GM15510 (cell line): ENCODE measurements around the gene METTL17.

Experiments
- POLR2A ChIP-seq: IDR thresholded peaks from 3 replicates; pipeline ENCODE4 v1.6.1; 2011; ENCODE audit warnings: borderline replicate concordance; ENCODE audit not compliant: insufficient read length; ENCODE audit errors: extremely low read depth

The METTL17 gene

DNA sequence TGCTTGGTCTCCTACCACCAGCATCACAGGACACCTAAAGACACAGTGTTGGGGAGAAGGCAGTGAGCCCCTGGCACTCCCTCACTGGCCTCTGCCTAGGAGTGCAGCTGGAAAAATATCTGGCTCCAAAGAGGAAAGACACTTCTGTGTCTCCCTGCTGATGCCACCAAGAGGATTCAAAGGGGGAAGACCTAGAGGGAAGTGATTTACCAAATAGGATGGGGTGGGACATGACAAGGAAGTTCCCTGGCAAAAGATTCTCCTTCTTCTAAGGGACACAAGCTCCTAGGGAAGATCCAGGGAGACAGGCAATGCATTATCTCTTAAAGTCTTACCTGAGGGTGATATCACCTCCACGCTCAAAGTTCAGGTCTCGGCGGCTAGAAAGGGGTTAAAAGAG is 29.0 kb downstream of the METTL17 start:
- TF ChIP-seq POLR2A = no peak

DNA sequence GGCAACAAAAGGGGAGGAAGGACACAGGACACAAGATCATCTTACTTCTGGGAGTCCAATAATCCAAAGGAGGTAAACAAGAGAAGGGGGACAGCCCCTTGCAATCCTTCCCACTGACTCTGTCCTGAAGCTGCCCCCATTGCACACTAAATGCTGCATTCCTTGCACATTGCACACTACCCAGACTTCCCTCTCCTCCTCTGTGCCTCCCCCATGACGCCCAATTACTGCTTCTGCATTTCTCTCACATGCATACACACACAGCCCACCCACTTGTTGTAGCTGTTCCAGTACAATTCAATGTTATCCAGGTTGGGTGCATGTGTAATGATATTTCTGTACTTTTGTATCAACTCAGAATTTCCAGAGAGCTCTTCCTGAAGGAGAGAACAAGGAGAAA is 29.6 kb downstream of the METTL17 start:
- no peak for TF ChIP-seq POLR2A

DNA sequence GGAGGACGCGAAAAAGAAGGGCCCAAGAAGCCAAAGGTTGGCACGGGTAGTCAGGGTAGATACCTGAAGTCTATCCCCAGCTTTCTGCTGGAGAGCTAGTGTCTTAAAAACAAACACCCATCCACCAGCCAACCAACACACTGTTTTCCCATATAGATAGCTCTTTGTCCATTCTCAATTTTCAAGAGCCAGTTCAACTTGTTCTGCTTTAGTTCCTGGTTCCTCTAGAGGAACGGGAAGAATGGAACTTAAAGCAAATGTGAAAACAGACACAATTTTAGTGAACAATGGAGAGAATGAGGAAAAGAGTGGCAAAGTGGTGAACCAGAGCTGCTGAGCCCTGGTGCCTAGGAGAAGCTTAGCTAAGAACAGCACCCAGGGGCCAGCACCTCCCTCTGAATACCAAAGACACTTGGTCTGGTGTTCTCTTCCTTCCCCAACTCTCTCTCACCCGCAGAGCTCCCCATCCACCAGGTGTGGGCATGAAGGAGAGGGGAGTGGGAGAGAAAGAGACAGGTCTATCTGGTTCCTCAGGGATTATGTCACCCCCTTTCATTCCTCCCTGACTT is 31.3 kb downstream of the METTL17 start:
- no peak for TF ChIP-seq POLR2A

DNA sequence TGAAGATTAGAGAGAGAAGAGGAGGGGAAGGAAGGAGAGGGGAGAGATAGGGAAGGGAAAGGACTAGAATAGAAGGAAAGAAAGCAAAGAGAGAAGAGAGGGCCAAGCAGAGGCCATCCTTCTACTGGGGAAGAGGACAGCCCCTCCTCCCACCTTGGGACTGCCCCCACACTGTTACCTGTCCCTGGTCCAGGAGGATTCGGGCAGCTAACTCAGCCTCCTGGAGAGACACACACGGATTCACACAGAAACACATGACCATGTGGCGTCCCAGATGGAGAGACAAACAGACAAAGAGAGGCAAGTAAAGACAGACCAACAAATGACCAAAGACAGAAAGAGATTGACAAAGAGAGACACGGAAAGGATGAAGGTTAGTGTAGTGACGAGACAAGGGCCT is 32.9 kb downstream of the METTL17 start:
- no peak for TF ChIP-seq POLR2A

DNA sequence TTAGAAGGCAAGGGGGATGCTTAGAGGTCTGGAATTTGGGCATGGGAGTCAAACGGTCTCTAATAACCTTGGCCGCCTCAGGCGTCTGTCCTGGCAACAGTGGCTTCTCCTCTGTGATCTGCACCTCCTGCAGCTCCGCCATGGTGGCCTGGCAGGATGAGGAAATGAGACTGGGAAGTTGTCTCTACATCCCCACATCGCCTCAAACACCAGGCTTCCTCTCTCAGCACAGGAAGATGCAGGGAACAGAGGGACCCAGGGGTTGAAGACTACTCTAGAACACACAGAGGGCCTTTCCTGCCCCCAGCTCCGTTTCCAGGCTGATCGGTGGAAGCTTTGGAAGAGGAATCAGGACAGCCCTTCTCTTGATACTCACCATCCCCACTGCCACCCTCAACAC is 33.4 kb downstream of the METTL17 start:
- TF ChIP-seq POLR2A = no peak

DNA sequence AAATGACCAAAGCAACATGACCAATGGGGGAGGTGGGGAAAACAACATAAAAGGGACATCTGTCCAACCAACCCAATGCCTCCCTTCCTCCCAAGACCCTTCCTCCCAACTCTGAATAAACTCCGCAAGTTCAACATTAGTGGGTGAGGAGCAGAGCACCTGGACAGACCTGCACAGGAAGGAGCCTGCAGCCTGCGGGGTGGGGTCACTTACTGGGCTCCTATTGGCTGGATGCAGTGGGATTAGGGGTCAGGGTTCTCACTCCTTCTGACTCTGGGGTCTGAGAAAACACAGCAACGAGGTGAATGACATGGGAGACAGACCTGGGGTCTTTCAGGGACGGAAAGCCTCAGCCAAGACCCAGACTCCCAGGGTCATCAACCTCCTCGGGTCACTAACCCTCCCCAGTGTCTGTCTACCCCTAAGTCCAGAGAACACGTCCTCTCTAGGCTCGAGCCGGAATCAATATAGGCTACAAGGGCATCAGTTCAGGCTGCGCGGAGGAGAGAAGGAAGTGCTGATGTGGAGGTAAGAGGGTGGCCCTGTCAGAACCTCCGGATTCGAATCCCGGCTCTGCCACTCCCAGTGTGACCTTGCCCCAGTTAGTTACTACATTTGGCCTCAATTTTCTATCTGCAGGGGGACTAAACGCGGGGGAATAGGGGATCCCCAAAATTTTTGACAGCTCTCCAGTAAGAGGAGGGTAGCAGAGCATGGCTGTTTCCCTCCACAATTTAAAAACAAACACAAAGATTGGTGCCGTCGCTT is 34.2 kb downstream of the METTL17 start:
- no peak for TF ChIP-seq POLR2A

DNA sequence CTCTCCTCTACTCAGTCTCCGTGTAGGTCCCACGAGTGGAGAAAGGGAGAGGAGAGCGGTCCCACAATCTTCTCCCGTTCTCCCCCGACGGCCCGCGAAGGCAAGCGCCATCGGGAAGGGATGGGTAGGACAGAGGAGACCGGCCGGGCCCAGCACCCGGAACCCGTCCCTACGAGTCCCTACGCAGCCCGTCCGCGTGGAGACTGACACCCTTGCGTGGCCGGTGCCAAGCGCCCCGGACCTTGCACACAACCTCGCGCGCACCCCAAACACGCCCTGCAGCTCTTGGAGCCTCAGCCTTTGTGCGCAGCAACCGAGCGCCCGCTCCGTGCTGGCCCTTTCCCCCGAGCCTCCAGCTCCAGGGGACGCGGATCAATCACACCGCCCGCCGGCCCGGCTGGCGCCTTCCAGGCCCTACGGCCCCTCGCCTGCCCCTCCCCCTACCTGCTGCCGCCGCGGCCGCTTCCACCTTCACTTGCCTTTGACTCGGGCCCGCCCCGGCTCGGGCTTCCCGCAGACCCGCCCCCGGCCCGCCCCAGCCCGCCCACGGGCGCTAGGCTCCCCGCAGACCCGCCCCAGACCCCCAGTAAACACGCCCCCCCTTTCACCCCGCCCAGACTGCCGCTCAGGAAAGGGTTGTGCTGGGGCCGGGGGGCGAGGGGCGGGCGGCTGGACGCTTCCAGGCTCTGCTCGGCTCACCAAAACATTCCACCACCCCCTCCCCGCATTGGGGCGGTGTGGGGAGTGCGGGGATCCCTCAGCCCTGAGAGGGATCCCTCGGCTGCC is 35.0 kb downstream of the METTL17 start, which contains the start of gene NDRG2:
NDRG2 (minus strand) TSS at position 477 of the 786 bp plus-strand sequence. CDS start 1,746 bp downstream, outside the sequence.
- no peak for TF ChIP-seq POLR2A

DNA sequence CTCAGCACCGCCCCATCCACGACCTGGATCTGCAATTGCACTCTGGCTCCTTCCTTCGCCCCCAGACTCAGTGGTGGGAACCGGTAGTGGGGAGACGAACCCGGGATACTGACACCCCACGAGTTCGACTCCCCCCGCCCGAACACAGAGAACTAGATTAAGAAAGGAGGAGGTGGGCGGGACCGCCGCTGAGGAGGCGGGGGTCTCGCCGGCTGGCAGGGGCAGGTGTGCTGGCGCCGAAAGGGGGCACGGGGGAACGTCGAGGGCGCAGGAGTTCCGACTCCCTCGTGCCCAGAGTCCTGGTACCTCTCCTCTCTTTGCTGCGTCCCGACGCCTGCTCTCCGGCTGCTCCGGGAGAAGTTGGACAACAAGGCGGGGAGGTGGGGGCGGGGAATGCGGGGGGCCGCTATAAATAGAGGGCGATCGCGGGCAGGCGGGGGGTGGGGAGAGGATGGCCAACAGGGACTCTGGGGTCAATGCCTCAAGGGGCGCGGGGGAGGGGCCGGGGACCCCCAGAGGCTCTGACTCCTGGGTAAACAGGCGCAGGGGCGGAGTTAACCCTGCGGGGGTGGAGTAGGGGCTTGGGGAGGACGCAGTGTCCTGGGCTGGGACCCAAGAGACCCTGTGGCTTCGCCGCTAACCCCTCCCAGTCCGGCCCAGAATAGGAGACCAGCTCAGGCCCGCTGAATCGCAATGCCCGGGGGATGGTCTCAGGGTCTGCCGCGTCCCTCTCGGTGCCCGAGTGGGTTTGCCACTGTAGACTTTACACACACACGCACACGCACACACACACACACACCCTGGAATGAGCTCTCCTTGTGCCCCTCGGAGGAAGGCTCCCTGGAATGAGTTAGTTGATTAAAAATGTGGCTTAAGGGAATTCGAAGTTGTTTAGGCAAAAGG is 35.8 kb downstream of the METTL17 start:
- no peak for TF ChIP-seq POLR2A

DNA sequence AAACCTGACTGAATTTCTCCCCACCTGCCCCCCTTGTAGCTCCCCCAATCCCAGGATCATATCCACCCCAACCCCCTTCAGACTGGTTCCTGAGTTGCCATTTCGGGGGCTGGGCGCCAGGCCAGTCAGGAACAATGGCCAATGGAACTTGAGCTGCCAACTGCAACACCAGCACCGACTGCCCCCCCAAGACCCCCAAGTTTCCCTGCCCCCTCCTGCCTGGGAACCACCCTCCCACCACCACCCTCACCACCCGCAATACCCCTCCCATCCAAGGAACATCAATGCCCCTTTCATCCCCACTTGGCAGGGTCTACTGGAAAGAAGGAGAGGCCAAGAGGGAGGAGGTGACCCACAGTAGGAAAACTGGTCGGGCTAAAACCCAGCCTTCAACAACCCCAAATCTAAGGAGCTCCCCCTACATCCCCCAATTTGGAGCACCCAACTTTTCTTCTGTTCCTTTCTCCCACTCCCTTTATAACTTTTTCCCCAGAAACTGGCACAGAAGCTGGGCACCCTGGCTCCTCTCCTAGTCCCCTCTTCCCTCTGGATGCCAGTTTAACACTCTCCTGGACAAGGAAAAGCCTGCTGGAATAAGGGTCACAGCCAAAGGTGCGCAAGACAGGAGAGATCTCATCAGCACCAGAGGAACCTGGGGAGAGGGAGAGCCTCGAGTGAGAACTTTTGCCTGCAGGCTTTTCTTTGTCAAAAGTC is 36.7 kb downstream of the METTL17 start:
- no peak for TF ChIP-seq POLR2A

DNA sequence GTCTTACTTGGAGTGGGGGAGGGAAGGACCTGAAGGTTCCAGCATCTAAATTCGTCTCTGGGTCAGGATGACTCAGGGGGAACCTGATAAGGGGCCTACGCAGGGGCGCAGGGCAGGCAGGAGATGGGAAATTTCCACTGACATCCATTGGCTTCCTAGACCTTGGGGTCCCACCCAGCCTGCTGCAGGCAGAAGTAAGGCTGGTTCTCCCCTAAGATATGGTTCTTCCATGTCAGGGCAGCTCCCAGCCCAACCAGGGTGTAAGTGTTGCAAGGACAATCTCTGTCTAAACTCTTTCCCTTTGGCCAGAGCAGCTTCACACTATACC is 37.2 kb downstream of the METTL17 start:
- no peak for TF ChIP-seq POLR2A

DNA sequence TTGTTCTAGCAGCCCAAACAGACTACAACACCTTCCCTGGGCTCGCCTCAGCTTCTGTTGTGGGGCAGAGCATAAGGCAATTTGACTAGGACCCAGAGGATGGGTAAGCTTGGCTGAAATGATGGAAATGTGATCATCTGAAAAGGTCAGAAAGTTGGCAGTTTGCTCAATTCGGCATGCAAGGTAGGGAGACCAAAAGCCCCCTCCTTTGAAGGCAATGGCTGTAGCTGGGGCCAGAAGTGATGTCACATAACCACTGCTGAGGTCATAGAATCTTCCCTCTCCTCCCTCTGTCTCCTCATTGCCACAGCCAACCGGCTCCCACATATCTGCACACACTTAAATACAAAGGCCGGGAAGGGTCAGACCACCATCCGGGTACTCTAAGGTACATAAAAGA is 40.1 kb downstream of the METTL17 start, which contains the start of gene TPPP2:
TPPP2 (plus strand) TSS at position 301 of the 400 bp plus-strand sequence. CDS start 365 bp downstream, outside the sequence.
- no peak for TF ChIP-seq POLR2A

DNA sequence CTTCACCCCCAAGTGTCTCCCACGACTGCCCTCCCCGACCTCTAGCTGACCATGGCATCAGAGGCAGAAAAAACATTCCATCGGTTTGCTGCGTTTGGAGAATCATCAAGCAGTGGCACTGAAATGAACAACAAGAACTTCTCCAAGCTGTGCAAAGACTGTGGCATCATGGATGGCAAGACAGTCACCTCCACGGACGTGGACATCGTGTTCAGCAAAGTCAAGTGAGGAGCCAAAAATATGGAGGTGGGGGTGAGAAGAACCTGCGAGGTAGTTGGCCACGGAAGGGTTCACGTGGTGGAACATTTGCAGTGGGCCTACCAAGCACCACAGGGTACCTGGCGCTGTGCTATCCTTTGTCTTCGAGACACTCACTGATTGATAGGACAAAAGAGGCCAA is 40.8 kb downstream of the METTL17 start:
- TF ChIP-seq POLR2A = no peak

DNA sequence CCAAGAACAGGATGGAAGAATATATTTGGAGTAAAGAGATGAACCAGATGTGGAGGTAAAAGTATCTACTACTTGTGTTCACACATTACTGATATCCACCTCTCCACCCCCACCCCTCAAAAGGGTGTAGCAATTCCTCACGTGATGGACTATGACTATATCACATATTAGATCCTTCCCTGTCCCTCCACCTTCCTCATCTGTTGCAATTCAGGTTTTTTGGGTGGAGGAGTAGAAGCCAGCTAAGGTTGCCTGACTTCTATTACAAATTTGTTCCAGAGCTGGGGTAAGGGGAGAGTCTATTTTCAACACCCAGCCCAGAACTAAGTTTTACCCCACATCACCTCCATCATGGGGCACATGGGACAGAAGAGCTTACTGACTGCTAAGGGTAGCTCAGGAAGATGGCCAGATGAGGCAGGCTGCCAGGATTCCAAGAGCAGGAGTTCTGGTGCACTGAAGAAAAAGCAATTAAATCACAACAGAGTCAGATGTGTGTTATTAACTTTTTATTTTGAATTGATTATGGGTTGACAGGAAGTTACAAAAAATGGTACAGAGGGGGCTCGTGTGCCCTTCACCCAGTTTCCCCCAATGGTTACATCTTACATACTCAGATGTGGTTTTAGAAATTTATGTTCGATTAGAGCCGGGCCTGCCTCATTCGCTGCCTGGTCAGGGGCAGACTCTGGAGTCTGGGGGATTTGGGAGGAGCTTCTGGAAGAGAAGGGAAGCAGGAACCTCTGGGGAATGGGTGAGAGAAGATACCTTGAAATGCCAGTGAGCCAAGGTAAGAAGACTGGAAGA is 42.7 kb downstream of the METTL17 start:
- TF ChIP-seq POLR2A = no peak
